Jurkat, Clone E6-1 (cell line): ENCODE measurements around the gene DIP2A.

Experiments
- DNase-seq: peaks from one replicate; pipeline ENCODE4 v3.0.0-alpha.2; 2011; ENCODE audit warnings: low read depth, low spot score
- H3K4me3 ChIP-seq: 2 replicates; pipeline ENCODE4 v1.5.1; 2011; ENCODE audit warnings: mild to moderate bottlenecking, low read length, control low read depth, moderate library complexity

The DIP2A gene

GRCh38 chr21:46603228-46603627, 144.5 kb downstream of the DIP2A start:
- no peak for DNase-seq
- no peak overlapping the region for H3K4me3 ChIP-seq

DNA sequence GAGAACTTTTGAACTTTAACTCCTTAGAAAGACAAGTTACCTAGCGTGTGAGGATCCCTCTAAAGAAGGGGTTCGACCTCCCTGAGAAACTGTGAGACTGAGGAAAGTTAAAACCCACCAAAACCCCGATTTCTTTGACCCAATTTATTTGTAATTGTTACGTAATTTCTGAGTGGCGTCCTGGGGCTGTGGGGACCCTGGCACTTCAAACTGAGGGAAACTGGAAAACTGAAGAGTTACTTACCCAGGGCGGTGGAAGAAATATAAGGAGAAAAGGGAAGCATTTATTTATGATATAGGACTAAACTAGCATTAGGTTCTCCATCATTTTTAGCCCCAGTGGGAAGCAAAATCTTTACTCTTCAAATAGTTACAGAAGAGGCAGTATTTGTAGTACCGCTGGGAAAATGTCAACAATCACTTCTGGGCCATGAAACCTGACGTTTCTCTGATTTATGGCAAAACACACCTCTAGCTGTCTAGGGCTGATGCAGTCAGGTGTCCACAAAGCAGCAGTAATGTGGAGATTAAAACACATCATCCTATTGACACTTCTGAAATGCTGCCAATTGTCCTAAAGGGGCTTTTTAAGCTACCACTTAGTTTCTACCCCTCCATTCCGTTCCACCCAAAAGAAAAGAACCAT, 145.8 kb downstream of the DIP2A start:
- DNase-seq: no peak
- H3K4me3 ChIP-seq: no peak overlapping the region

DNA sequence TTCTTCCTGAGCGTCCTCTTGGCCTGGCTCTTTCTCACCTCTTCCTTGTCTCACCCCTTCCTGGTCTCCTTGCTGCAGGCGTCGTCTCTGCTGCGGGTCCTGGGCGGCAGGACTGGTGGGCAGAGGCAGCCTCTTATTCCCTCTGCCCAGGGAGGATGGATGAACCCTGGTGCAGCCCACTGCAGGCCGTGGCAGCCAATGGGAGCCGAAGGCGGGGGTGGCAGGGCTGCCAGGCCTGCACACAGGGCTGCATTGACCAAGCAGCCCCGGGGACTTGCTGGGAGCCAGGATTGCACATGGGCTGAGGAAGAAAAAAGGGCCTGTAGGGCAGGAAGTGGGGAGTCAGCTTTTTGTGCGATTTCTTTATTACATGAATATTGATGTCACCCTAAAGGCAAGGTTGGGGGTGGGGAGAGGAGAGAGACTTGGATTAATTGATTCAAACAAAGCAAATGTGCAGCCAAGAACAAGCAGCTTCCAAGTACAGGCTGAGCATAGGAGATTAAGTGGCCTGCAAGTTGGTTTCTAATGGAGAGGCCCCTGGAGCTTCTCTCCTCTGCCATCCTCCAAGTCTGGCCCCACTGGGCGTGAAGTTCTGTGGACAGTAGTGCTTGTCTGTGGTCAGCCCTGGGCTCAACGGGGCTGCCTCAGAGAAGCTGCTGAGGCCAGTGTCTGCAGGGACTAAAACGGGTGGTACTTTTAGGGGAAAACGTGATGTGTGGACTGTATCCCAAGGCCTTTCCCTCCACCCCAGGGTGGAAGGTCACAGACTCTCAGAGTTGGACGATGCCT, 146.5 kb downstream of the DIP2A start, which contains the start of gene S100B:
Gene S100B (minus strand): TSS at position 108 of the 792 bp plus-strand sequence. CDS start 2,667 bp downstream, outside the sequence.
- peak; percentile 58 for DNase-seq
- no peak within 1 kb of the TSS for H3K4me3 ChIP-seq

GRCh38 chr21:46605767-46606426, 147.2 kb downstream of the DIP2A start:
- peak; percentile 80 for DNase-seq
- peak overlapping the region; percentile 7; the same call in 1 of the 2 replicates for H3K4me3 ChIP-seq

- no peak for DNase-seq
- peak overlapping the region; percentile 7; the same call in 1 of the 2 replicates for H3K4me3 ChIP-seq
These were observed 147.7 kb downstream of the DIP2A start for GRCh38 chr21:46606427-46606813.

GRCh38 chr21:46607636-46608035, 148.9 kb downstream of the DIP2A start:
- no peak overlapping the region for H3K4me3 ChIP-seq

GRCh38 chr21:46608672-46609111, 150.0 kb downstream of the DIP2A start:
- no peak overlapping the region for H3K4me3 ChIP-seq
- DNase-seq: no peak

More at GRCh38 chr21:46607636-46608035, 148.9 kb downstream of the DIP2A start:
- no peak for DNase-seq

GRCh38 chr21:46610018-46610701, 151.5 kb downstream of the DIP2A start:
- H3K4me3 ChIP-seq: no peak overlapping the region
- no peak for DNase-seq

DNA sequence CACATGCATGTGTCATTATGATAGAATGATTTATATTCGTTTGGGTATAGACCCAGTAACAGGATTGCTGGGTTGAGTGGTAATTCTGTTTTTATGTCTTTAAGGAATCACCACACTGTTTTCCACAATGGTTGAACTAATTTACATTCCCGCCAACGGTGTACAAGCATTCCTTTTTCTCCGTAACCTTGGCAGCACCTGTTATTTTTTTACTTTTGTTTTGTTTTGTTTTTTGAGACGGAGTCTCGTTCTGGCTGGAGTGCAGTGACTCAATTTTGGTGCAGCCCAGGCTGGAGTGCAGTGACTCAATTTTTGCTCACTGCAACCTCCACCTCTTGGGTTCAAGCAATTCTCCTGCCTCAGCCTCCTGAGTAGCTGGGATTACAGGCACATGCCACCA, 154.7 kb downstream of the DIP2A start:
- DNase-seq: no peak
- H3K4me3 ChIP-seq: no peak overlapping the region

- no peak overlapping the region for H3K4me3 ChIP-seq
- no peak for DNase-seq
These were observed 157.4 kb downstream of the DIP2A start for GRCh38 chr21:46616050-46616449.

- no peak overlapping the region for H3K4me3 ChIP-seq
- no peak for DNase-seq
These were observed 158.0 kb downstream of the DIP2A start for GRCh38 chr21:46616656-46617055.

DNA sequence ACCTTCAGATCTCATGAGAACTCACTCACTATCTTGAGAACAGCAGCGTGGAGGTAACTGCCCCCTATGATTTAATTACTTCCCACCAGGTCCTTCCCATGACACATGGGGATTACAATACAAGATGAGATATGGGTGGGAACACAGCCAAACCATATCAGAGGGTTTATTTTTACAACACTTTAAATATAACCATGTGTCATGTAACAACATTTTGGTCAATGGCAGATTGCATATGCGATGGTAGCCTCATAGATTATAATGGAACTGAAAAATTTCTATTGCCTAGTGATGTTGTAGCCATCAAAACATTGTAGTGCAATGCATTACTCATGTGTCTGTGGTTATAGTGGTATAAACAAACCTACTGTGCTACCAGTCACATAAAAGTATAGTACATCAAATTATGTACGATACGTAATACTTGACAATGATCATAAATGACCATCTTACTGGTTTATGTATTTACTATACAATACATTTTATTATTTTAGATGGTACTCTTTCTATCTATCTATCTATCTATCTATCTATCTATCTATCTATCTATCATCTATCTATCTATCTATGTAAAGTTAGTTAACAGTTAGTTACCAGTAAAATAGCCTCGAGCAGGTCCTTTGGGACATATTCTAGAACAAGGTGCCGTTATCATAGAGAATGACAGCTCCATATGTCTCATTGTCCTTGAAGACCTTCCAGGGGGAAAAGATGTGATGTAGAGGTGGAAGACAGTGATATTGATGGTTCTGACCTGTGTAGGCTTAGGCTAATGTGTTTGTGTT, 158.8 kb downstream of the DIP2A start:
- no peak overlapping the region for H3K4me3 ChIP-seq
- DNase-seq: no peak

- DNase-seq: no peak
- no peak overlapping the region for H3K4me3 ChIP-seq
These were observed 160.2 kb downstream of the DIP2A start for GRCh38 chr21:46618738-46619379.
